GM12865 (cell line): ENCODE data around the gene DIS3L2.
A peak's percentile ranks its signal among the peaks of the same experiment; 100 is the strongest.
"Not testable (repeated sequence)": the region's sequence is repeated elsewhere in the genome, so short reads cannot be mapped to it uniquely, and the experiment has no call there.

Experiments
- DNase-seq: peaks from one replicate; pipeline ENCODE4 v3.0.0; 2010; ENCODE audit warnings: low read depth
- H3K4me3 ChIP-seq: 2 replicates; pipeline ENCODE4 v1.5.1; 2011; ENCODE audit warnings: mild to moderate bottlenecking, low read depth, low read length, control low read depth
- TF ChIP-seq, protein P1 (sequence below): IDR thresholded peaks from 2 replicates; pipeline ENCODE4 v1.5.1; 2011; ENCODE audit warnings: low read length, control low read depth, low read depth, inconsistent platforms; ENCODE audit not compliant: insufficient read depth; ENCODE audit errors: missing control alignments

Gene DIS3L2

DNA sequence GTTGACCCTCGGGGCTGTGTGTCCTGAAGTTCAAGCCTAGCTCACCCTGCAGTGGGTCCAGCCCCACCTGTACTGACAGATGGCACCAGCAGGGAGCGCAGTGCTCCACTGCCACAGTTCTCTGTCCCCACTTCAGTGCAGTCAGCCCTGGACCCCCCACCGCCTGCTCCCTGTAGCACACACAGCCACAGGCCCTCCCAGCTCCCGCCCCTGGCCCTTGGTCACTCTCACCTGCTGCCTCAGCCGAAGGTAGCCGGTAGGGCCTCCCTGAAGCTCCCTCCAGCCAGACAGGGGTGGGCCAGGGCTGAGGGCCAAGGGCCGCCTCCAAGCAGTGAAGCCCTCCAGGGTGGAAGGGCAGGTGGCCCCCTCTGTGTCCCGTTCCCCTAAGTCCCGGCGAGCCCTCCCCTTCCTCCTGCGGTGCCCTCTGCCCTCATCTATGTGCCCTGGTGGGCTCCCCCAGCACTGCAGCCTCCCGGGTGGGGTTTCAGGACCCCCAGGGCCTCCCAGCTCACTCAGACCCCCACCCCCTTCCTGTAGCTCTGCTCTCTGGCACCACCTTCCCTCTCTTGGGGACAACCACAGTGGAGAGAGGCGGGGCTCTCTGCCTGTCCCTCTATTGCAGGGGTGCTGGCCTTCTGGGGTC lies 406.2 kb downstream of the DIS3L2 start:
- TF ChIP-seq, protein P1, sequence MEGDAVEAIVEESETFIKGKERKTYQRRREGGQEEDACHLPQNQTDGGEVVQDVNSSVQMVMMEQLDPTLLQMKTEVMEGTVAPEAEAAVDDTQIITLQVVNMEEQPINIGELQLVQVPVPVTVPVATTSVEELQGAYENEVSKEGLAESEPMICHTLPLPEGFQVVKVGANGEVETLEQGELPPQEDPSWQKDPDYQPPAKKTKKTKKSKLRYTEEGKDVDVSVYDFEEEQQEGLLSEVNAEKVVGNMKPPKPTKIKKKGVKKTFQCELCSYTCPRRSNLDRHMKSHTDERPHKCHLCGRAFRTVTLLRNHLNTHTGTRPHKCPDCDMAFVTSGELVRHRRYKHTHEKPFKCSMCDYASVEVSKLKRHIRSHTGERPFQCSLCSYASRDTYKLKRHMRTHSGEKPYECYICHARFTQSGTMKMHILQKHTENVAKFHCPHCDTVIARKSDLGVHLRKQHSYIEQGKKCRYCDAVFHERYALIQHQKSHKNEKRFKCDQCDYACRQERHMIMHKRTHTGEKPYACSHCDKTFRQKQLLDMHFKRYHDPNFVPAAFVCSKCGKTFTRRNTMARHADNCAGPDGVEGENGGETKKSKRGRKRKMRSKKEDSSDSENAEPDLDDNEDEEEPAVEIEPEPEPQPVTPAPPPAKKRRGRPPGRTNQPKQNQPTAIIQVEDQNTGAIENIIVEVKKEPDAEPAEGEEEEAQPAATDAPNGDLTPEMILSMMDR, result peak; percentile 31
- no peak overlapping the region for H3K4me3 ChIP-seq
- no peak for DNase-seq

- H3K4me3 ChIP-seq, result no peak overlapping the region
- TF ChIP-seq, protein P1, result no peak
- no peak for DNase-seq
Measured at GRCh38 chr2:232368311-232368731, 406.8 kb downstream of the DIS3L2 start.

- H3K4me3 ChIP-seq, result no peak overlapping the region
- DNase-seq, result no peak
- TF ChIP-seq, protein P1, result no peak
Measured at GRCh38 chr2:232369126-232369951, 407.8 kb downstream of the DIS3L2 start.

DNA sequence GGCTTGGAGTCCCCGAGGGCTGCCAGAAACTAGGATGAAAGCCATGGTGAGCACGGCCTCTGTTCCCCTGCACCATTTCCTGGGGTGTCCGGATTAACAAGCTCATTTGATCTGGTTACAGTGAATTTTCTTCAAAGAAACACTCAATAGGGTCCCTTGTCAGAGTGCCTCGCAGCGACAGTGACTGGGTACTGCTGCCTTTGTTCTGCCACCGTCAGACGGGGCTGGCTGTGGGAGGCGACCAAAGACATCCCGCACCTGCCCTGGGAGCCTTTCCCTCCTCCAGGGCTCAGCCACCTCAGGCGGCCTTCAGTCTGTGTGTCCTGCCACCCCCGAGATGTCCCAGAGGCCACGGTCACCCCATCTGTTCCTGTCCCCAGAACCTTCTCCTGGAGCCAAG lies 408.5 kb downstream of the DIS3L2 start:
- H3K4me3 ChIP-seq, DNase-seq: not testable (repeated sequence)

- TF ChIP-seq, protein P1, result no peak
- DNase-seq, result no peak
- no peak overlapping the region for H3K4me3 ChIP-seq
Measured at GRCh38 chr2:232372231-232373208, 411.0 kb downstream of the DIS3L2 start.

DNA sequence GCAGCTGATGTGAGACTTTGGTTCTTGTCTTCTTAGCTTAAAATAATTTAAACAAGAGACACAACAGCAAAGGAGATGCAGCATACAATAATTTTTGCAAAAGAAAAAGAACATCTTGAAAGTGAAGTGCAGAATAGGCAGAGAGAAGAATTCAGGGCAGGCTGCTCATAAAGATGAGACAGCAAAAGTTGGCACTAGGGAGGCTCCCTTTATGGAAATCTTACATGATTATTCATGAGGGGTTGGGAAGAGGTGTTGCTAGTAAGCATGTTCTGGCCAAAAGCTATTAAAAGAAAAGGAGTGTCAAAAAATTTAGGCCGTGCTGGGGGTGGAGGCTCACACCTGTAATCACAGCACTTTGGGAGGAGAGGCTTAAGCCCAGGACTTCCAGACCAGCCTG lies 412.8 kb downstream of the DIS3L2 start:
- TF ChIP-seq, protein P1, result no peak
- DNase-seq, result no peak
- no peak overlapping the region for H3K4me3 ChIP-seq

DNA sequence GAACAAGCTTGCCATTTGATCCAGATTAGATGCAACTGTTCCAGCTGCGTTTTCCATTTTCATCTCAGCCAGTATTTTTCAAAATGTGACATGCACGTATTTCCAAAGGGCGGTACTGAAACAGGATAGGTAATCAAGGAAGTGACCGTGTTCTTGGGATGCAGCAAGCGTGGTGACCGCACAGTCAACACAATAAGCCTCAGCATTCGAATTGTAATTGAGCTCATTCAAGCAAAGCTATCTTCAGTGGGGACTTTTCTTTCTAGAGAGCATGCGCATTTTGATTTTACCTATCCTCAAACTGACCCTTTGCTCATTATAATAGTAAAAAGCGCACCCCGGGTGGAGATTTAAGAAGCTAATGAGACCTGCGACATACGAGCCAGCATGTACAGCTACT lies 413.7 kb downstream of the DIS3L2 start:
- TF ChIP-seq, protein P1, result no peak
- DNase-seq, result no peak
- H3K4me3 ChIP-seq, result no peak overlapping the region
